Activated naive CD4-positive, alpha-beta T cell treated with anti-CD3 and anti-CD28 coated beads, Interleukin-2, amount 50 U/mL, for 24 hours (primary cell): ENCODE measurements around the gene GNAQ.

Experiments
- H3K27ac Mint-ChIP-seq: one replicate; pipeline ENCODE4 v1.8.0; 2021; ENCODE audit warnings: mild to moderate bottlenecking, mixed read lengths
- H3K27me3 Mint-ChIP-seq: one replicate; pipeline ENCODE4 v1.8.0; 2021; ENCODE audit warnings: mixed read lengths
- H3K36me3 Mint-ChIP-seq: one replicate; pipeline ENCODE4 v1.8.0; 2021; ENCODE audit warnings: mixed read lengths
- H3K4me1 Mint-ChIP-seq: one replicate; pipeline ENCODE4 v1.8.0; 2021; ENCODE audit warnings: mixed read lengths
- H3K4me3 Mint-ChIP-seq: one replicate; pipeline ENCODE4 v1.8.0; 2021; ENCODE audit warnings: mild to moderate bottlenecking, mixed read lengths
- H3K9me3 Mint-ChIP-seq: one replicate; pipeline ENCODE4 v1.8.0; 2021; ENCODE audit warnings: mixed read lengths

GNAQ gene

GRCh38 chr9:77667151-77667550 is 364.5 kb downstream of the GNAQ start:
- H3K4me1 Mint-ChIP-seq: no peaks in the 10 kb centered on the region
- H3K4me3 Mint-ChIP-seq: no peak overlapping the region

More at GRCh38 chr9:77667151-77667550, 364.5 kb downstream of the GNAQ start:
- no peak overlapping the region for H3K27ac Mint-ChIP-seq
- H3K27me3 Mint-ChIP-seq: peaks cover 3% of the 10 kb centered on the region
- H3K36me3 Mint-ChIP-seq: no peaks in the 10 kb centered on the region
- H3K9me3 Mint-ChIP-seq: no peaks in the 10 kb centered on the region
